Nucleus accumbens (tissue), 56 donors: ENCODE data around the gene LCP1.
A peak's percentile ranks its signal among the peaks of the same experiment; 100 is the strongest.

Source experiments
- DNase-seq, 56 donors: peaks; one replicate each; lab custom pipeline; 2025; lab: John Stamatoyannopoulos, UW

LCP1 gene

GRCh38 chr13:46183018-46183946, 1.3 kb upstream of the LCP1 start:
- no peak for DNase-seq

GRCh38 chr13:46182491-46182877, 507 bp upstream of the LCP1 start:
- no peak for DNase-seq

GRCh38 chr13:46181377-46181839, 569 bp downstream of the LCP1 start:
- DNase-seq: no peak

- DNase-seq: no peak
These were observed 1.8 kb downstream of the LCP1 start for GRCh38 chr13:46179969-46180763.

- peak in 2 of 56 donors; percentile 10 to 13 for DNase-seq
These were observed 2.5 kb downstream of the LCP1 start for GRCh38 chr13:46179491-46179908.

GRCh38 chr13:46178821-46179220, 3.2 kb downstream of the LCP1 start:
- no peak for DNase-seq

GRCh38 chr13:46178143-46178542, 3.8 kb downstream of the LCP1 start:
- no peak for DNase-seq

GRCh38 chr13:46176756-46177155, 5.2 kb downstream of the LCP1 start:
- DNase-seq: no peak

GRCh38 chr13:46173656-46174055, 8.3 kb downstream of the LCP1 start:
- no peak for DNase-seq

- no peak for DNase-seq
These were observed 9.4 kb downstream of the LCP1 start for GRCh38 chr13:46172531-46172991.

GRCh38 chr13:46171739-46172138, 10.2 kb downstream of the LCP1 start:
- DNase-seq: no peak

GRCh38 chr13:46171217-46171616, 10.8 kb downstream of the LCP1 start:
- DNase-seq: no peak

- DNase-seq: no peak
These were observed 11.3 kb downstream of the LCP1 start for GRCh38 chr13:46170687-46171086.

GRCh38 chr13:46170268-46170667, 11.7 kb downstream of the LCP1 start:
- DNase-seq: no peak

- DNase-seq: no peak
These were observed 12.2 kb downstream of the LCP1 start for GRCh38 chr13:46169758-46170157.

GRCh38 chr13:46168783-46169182, 13.2 kb downstream of the LCP1 start:
- no peak for DNase-seq

- DNase-seq: no peak
These were observed 13.6 kb downstream of the LCP1 start for GRCh38 chr13:46168341-46168740.

- DNase-seq: no peak
These were observed 14.9 kb downstream of the LCP1 start for GRCh38 chr13:46166947-46167610.

GRCh38 chr13:46166224-46166584, 15.8 kb downstream of the LCP1 start:
- DNase-seq: no peak

GRCh38 chr13:46165485-46166223, 16.3 kb downstream of the LCP1 start:
- DNase-seq: no peak
